NCI-H1092 treated with DMSO at 0.1 percent for 48 hours (cell line): ENCODE measurements around the gene RASSF5.

Experiments used
- DNase-seq: peaks from one replicate; lab custom pipeline; 2025; lab: John Stamatoyannopoulos, UW

RASSF5 gene

GRCh38 chr1:206547104-206547503 lies 39.8 kb downstream of the RASSF5 start:
- DNase-seq: no peak

GRCh38 chr1:206550446-206550845 lies 43.1 kb downstream of the RASSF5 start:
- peak; percentile 94 for DNase-seq

GRCh38 chr1:206551296-206551985 lies 44.1 kb downstream of the RASSF5 start:
- no peak for DNase-seq

DNA sequence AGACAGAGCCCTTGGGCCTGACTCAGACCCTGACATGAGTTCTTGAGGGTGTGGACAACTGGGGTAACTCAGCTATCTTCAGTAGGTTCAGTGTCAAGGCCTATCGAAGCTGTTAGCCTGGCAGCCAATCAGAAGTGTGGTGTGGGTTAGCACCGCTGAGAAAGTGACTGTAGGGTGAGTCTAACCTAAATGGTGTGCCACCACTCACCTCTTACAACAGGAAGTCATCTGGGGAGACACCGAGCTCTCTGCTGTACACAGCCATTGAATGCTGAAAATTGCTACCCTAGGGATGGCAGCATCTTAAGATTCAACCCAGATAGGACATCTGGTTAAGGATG lies 44.6 kb downstream of the RASSF5 start:
- no peak for DNase-seq

DNA sequence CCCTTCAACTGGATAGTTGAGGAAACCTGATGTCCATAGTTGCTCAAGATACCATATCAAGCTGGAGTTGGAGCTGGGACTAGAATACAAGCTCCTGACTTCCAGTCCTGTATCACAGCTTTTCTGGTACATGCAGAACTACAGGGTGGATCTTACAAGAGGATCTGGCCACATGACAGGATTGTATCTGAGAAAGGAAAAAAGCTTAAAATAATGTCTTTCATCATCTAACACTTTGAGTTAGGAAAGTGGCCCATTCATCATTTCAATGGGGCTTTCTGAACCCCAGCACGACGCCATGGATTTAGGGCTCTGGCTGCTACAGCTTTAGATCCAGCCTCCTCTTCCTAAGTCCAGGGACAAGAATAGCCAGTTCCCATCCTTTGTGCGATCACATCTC lies 46.9 kb downstream of the RASSF5 start:
- no peak for DNase-seq

DNA sequence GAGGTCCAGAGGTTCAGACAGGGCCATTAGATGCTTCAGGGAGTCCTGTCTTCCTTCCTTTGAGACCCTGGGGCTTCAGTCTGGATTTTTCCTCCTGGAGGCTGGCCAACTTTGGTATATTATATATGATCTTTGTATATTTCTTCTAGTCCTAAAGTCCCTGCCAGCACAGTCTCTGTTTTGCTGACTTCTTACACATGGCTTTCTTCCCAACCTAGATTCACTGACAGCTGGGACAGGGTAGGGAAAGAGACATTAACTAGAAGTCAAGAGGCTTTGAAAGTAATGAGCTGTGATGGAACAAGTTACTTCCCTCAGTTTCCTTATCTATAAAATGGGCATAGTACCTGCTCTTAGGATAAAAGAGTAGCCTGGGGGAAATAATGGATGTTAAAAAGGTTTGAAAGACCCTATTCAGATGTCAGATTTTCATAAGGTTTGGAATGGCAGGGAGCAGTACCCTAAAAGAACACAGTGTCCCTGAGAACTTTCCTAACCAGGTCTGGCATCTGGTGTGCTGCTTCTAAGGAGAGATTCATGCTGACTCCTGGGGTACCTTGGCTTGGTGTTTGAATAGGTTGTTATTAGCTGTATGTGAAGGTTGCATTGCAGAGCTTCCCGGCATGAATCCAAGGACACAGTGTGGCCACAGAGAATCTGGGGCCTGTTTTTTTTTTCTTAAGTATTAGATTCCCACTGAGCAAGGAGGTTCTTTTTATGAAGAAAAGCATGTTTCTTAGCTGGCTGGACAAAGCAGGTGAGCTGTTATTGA lies 47.6 kb downstream of the RASSF5 start:
- no peak for DNase-seq

GRCh38 chr1:206555473-206555935 lies 48.2 kb downstream of the RASSF5 start:
- peak; percentile 66 for DNase-seq

GRCh38 chr1:206556047-206556749 lies 48.9 kb downstream of the RASSF5 start:
- DNase-seq: peak; percentile 77

- DNase-seq: peak; percentile 81
Measured at GRCh38 chr1:206556750-206557635, 49.7 kb downstream of the RASSF5 start.

DNA sequence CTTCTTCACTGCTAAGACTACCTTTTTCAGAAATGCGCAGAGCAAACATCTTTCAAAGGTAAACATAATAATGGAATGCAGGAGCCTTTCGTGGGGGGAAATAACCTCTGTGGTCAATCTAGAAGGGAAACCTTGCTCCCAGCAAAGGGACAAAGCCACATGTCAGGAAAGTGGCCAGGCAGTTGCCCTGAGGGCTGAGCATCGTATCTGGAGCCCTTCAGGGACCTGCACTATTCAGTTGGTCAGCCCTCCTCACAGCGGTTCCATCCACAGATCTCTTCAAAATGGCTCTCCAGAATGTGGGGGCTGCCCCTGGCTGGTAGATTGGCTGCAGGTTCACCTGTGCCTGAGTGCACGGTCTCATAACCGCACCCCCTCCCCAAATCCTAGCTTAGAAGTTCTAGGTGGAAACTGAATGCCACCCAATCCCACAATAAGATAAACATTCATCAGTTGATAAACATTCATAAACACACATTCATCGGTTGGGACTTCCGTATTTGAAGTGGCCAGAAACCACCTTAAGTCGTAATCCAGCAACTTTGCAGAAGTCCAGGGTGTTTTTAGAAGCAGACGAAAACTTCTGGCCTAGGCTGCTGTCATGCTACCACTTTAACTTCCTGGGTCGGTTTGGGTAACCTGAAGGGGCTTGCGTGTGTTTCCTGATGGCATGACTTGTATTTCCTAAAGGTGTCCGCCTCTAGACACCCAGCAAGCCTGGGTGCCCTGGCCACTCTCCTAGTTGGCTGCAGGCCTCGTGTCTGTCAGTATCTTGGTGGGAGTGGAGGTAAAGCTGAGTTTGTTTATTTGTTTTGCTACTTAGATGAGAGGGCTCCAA lies 50.5 kb downstream of the RASSF5 start:
- DNase-seq: peak; percentile 76

DNA sequence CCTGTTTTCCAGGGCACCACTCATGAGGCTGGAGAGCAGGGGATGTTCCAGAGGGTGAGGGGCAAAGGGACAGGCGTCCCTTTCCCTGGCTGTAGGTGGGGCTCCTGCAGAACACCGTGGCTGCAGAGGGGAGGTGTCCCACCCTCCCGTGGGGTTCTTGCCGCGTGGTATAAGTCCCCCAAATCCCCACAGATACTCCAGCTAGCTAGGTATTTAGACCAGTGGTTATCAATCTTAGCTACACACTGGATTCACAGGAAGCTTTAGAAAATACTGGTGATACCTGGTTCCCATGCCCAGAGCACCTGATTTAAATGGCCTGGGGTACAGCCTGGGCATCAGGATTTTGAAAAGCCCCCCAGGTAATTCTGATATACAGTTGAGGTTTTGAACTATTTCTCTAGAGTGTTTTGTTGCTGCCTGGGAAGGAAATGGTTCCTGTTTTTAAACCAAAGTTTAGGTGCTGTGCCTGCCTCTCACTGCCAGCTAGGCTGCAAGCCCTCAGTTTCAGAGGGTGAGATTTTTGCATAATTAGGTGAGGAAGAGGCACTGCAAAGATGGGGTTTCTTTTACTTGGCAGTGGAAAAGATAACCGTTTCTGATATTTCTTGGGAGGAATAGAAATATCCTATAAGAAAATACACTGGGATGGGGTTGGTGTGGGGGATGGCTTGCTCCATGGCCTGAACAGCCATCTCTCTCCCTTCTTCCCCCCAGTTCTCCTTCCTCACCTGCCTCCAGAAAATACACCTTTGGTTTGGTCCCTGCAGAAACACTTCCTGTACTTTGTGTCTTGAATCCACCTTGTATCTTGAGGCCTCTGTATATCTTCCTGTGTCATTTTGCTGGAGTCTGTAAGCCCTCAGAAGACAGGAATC lies 51.7 kb downstream of the RASSF5 start:
- DNase-seq: peak; percentile 63

DNA sequence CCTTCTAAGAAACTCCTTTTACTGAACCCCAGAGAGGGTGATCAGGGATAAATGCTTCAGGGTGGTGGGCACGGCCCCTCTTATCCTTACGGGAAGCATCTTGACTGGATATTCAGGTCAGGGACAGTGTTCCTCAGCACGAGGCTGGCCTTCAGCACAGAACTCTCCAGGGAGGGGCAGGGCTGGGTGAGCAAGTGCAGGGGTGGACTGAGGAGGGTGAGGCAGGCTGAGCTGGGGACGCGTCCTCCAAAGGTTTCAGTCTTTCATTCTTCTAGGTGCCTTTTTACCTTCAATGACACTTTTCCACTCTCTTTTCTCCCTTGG lies 52.3 kb downstream of the RASSF5 start:
- no peak for DNase-seq

- DNase-seq: peak; percentile 26
Measured at GRCh38 chr1:206560007-206560716, 52.8 kb downstream of the RASSF5 start.

- no peak for DNase-seq
Measured at GRCh38 chr1:206563367-206564207, 56.3 kb downstream of the RASSF5 start.

GRCh38 chr1:206565995-206566394 lies 58.7 kb downstream of the RASSF5 start:
- no peak for DNase-seq

DNA sequence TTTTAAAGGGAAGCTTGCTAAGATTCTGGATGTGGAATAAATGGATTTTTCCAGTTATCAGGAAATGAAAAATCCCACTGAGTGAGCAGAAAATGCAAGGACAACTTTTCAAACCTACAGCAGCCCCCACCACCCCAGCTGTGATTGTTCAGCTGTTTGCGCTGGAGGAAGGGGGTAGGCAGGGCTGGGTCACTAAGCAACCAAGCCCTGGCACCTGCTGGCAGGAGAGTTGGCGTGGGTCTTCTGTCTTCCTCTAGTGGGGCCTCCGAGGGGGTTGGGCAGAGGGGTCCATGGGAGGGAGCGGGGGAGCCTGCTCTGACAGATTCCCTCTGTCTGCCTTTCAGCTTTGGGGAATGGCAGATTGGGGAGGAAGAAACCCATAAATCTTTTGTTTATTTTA lies 59.7 kb downstream of the RASSF5 start:
- peak; percentile 90 for DNase-seq

DNA sequence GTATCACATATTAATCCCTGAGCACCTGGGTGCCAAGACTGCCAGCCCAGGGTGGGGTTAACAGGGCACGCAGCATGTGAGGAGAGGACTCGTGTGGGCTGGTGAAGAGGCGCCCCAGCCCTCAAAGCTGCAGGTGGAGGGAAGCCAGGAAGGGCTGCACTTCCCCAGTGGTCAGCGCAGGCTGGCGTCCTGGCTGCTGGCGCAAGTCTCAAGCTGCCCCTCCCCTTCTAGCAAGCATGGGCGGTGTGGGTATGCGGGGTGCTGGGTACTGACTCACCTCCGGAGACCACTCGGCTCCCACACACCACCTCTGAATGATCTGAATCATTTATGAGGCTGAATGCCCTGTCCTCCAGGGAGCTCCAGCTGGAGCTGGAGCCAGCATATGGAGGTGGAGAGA lies 60.9 kb downstream of the RASSF5 start:
- DNase-seq: peak; percentile 38

- no peak for DNase-seq
Measured at GRCh38 chr1:206568779-206569352, 61.5 kb downstream of the RASSF5 start.
